Mucosa of descending colon (tissue), 3 donors: ENCODE data around the gene CHRM2. TPM values are rescaled to one million over a fixed set of nuclear protein-coding genes. Genes with fewer than 3 reads are reported as not detected.

Experiments
- ATAC-seq: fragments of 200-7000 bp; cut with Tn5 transposase; one replicate; pipeline ENCODE4 v1.9.1; 2020; ENCODE audit warnings: mild to moderate bottlenecking, moderate library complexity
- DNase-seq, 3 donors: peaks; one replicate each; pipeline ENCODE4 v3.0.0-alpha.2; 2020
- H3K36me3 ChIP-seq: fragments of 200-600 bp; one replicate; pipeline ENCODE4 v1.8.0; 2021; ENCODE audit warnings: low read depth, mild to moderate bottlenecking
- H3K4me1 ChIP-seq: fragments of 200-600 bp; one replicate; pipeline ENCODE4 v1.8.0; 2021; ENCODE audit warnings: low read depth, mild to moderate bottlenecking
- H3K4me3 ChIP-seq: fragments of 200-600 bp; one replicate; pipeline ENCODE4 v1.8.0; 2021; ENCODE audit warnings: mild to moderate bottlenecking
- H3K9me3 ChIP-seq: fragments of 200-600 bp; one replicate; pipeline ENCODE4 v1.8.0; 2021; ENCODE audit warnings: mild to moderate bottlenecking
- intact Hi-C, 2 donors: fragments of 100-400 bp; cut with DNase I in 1 of 2; cut with micrococcal nuclease in 1 of 2; formaldehyde crosslinking; loops; one replicate each; pipeline versions ENCODE4 v1.11.0 to v1.11.1; 2022; cut with DNase I, micrococcal nuclease
- total RNA-seq, 3 donors: library from RNA; stranded (reverse); fragmentation: NEBNext Ultra II Directional in 2 of 3; extraction: Animal tissue kit (Norgen Biotek cat#: 25700) in 2 of 3; gene quantifications; one replicate each; pipeline versions ENCODE4 v1.2.1 to v1.2.4, GENCODE V29; 2021 to 2023
- TF ChIP-seq, protein P1 (sequence below): fragments of 200-600 bp; IDR thresholded peaks from one replicate; pipeline ENCODE4 v1.8.0; 2022; ENCODE audit warnings: antibody characterized with exemption, mild to moderate bottlenecking
- donor health status: DM: no; HTN: no; CAD: no; lungs with moderate emphysema.
- donor health status: DM: no; HTN: no; CAD: no.
- donor health status: DM: no; HTN: yes; CAD: no.

Gene CHRM2
- total RNA-seq, 3 donors from 2014 or later, result 1.4 to 84.0 (median 7.4) TPM

DNA sequence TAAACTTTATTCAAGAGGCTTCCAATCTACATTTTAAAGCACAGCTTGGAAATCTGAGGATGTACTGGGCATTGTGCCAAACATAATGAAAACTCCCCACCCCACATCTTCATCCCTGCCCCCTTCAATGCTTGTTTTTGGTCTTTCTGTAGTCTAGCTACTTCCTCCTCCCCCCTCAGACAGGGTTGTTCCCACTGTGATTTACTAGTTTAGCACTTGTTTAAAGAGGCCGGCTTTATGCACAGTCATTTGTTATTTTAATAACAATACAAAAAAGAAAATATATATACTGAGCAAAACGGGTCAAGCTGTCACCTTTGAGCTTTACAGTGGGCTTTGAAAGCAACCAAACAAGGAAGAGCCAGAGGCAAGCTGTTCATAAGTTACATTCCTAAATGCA is 132.6 kb downstream of the CHRM2 start:
- DNase-seq (no peak), ATAC-seq (no peak)
- Histone ChIP-seq H3K4me1 (no peaks in the 10 kb centered on the region), H3K4me3 (no peak overlapping the region), H3K36me3 (no peaks in the 10 kb centered on the region), H3K9me3 (no peaks in the 10 kb centered on the region)
- TF ChIP-seq, protein P1, sequence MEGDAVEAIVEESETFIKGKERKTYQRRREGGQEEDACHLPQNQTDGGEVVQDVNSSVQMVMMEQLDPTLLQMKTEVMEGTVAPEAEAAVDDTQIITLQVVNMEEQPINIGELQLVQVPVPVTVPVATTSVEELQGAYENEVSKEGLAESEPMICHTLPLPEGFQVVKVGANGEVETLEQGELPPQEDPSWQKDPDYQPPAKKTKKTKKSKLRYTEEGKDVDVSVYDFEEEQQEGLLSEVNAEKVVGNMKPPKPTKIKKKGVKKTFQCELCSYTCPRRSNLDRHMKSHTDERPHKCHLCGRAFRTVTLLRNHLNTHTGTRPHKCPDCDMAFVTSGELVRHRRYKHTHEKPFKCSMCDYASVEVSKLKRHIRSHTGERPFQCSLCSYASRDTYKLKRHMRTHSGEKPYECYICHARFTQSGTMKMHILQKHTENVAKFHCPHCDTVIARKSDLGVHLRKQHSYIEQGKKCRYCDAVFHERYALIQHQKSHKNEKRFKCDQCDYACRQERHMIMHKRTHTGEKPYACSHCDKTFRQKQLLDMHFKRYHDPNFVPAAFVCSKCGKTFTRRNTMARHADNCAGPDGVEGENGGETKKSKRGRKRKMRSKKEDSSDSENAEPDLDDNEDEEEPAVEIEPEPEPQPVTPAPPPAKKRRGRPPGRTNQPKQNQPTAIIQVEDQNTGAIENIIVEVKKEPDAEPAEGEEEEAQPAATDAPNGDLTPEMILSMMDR, result no peak
- intact Hi-C loops, result no loop called here

DNA sequence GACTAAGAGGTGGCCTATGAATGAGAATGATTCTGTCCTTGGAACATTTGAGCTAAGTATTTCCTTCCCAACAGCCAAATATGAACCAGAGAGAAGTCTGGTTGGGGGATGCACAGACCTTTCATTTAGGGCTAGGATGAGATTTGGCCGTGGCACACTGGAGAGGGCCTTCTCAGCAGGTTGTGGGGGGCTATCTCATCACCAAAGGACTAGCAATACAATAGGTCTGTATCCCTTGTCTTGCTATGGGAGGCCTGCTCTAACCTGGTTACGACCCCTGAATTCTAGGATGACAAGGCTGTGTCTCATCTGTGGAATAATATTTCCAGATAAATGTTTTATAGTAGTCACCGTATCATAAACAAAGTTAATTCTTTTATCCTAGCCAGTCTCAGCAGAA is 133.0 kb downstream of the CHRM2 start:
- no peaks in the 10 kb centered on the region for H3K4me1 ChIP-seq
- no peaks in the 10 kb centered on the region for H3K9me3 ChIP-seq
- intact Hi-C loops, result no loop called here
- no peak overlapping the region for H3K4me3 ChIP-seq
- DNase-seq (no peak), ATAC-seq (no peak)
- TF ChIP-seq, protein P1, result no peak
- no peaks in the 10 kb centered on the region for H3K36me3 ChIP-seq

- ATAC-seq (no peak), DNase-seq (no peak)
- intact Hi-C loops, result no loop called here
- no peaks in the 10 kb centered on the region for H3K36me3 ChIP-seq
- H3K9me3 ChIP-seq, result no peaks in the 10 kb centered on the region
- TF ChIP-seq, protein P1, result no peak
- no peaks in the 10 kb centered on the region for H3K4me1 ChIP-seq
- H3K4me3 ChIP-seq, result no peak overlapping the region
Observed at GRCh38 chr7:137003086-137003485, 134.6 kb downstream of the CHRM2 start.

DNA sequence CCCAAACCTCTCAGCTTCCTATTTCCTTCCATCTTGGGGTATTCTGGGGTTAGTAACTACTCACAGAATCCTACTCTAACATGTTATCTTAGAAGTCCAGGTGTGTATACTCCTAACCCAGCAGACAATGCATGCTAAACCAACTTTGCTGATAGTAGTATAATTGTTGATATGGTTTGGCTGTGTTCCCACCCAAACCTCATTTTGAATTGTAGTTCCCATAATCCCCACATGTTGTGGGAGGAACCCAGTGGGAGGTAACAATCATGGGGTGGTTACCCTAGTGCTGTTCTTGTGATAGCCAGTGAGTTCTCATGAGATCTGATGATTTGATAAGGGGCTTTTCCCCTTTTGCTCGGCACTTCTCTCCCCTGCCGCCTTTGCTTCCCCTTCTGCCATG is 135.1 kb downstream of the CHRM2 start:
- no peak for ATAC-seq
- DNase-seq, result no peak
- Histone ChIP-seq H3K4me1 (no peaks in the 10 kb centered on the region), H3K4me3 (no peak overlapping the region), H3K36me3 (no peaks in the 10 kb centered on the region), H3K9me3 (no peaks in the 10 kb centered on the region)
- TF ChIP-seq, protein P1, result no peak
- intact Hi-C loops, result no loop called here

DNA sequence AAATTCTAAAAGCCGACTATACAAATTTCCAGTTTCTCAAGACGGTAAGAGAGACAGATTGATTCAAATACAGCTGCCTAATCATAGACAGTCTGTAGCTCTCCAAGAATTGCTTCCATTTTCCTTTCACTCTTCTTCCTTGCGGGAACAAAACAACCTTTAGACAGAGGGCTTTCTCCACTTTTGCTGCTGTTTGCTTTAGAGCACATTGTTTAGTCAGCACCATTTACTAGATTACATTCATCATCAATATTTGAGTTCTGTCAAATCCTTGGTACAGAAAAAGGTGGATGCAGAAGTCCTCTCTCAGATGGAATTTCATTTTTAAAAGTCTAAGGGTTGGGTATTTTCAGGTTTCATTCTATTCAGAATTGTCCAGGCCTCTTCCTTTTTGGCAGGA is 137.4 kb downstream of the CHRM2 start:
- ATAC-seq (no peak), DNase-seq (no peak)
- Histone ChIP-seq H3K4me3 (no peak overlapping the region), H3K9me3 (peaks cover 3% of the 10 kb centered on the region), H3K36me3 (no peaks in the 10 kb centered on the region), H3K4me1 (no peaks in the 10 kb centered on the region)
- intact Hi-C loops, result no loop called here
- TF ChIP-seq, protein P1, result no peak

- no peaks in the 10 kb centered on the region for H3K4me1 ChIP-seq
- no peaks in the 10 kb centered on the region for H3K36me3 ChIP-seq
- H3K9me3 ChIP-seq, result peaks cover 3% of the 10 kb centered on the region
- no peak overlapping the region for H3K4me3 ChIP-seq
- ATAC-seq (no peak), DNase-seq (peak in 1 of 3 donors; percentile 22)
- intact Hi-C loops, result no loop called here
- TF ChIP-seq, protein P1, result no peak
Observed at GRCh38 chr7:137006293-137006692, 137.8 kb downstream of the CHRM2 start.
